GM13976 (cell line): ENCODE data around the gene GPR4.
"Not testable (repeated sequence)": the region's sequence is repeated elsewhere in the genome, so short reads cannot be mapped to it uniquely, and the experiment has no call there.

ENCODE experiments used
- DNase-seq: peaks from one replicate; pipeline ENCODE4 v3.0.0; 2012; ENCODE audit warnings: low spot score
- CTCF ChIP-seq: IDR thresholded peaks from 2 replicates; pipeline ENCODE4 v1.5.1; 2012; ENCODE audit warnings: borderline replicate concordance, mild to moderate bottlenecking; ENCODE audit not compliant: insufficient read depth; ENCODE audit errors: extremely low read depth, missing control alignments, control extremely low read depth
- in situ Hi-C: fragments of 300-500 bp; cut with MboI; formaldehyde crosslinking; loops from one replicate; pipeline ENCODE4 v1.12.0; 2022; ENCODE audit warnings: low sequenced_read_pairs, mixed read lengths, inconsistent platforms; ENCODE audit not compliant: unreplicated experiment

GPR4 gene

GRCh38 chr19:45621389-45621788 lies 19.4 kb upstream of the GPR4 start:
- in situ Hi-C loops = no loop called here
- TF ChIP-seq CTCF = no peak
- no peak for DNase-seq

- in situ Hi-C loops = no loop called here
- no peak for DNase-seq
- TF ChIP-seq CTCF = no peak
Observed at GRCh38 chr19:45616704-45617017, 14.6 kb upstream of the GPR4 start.

- in situ Hi-C loops = no loop called here
- TF ChIP-seq CTCF = no peak
- peak; percentile 94 for DNase-seq
Observed at GRCh38 chr19:45615795-45616703, 14.0 kb upstream of the GPR4 start.

- in situ Hi-C loops, DNase-seq: not testable (repeated sequence)
Observed at GRCh38 chr19:45615056-45615455, 13.0 kb upstream of the GPR4 start.

- peak; percentile 82 for DNase-seq
- in situ Hi-C loops = no loop called here
- no peak for TF ChIP-seq CTCF
Observed at GRCh38 chr19:45613926-45614725, 12.1 kb upstream of the GPR4 start.

- no peak for DNase-seq
- in situ Hi-C loops = no loop called here
- TF ChIP-seq CTCF = no peak
Observed at GRCh38 chr19:45608948-45609347, 6.9 kb upstream of the GPR4 start.
